GM19023 (cell line): ENCODE results near the gene PARN.
"Not testable (repeated sequence)": the region's sequence is repeated elsewhere in the genome, so short reads cannot be mapped to it uniquely, and the experiment has no call there.

Source experiments
- ATAC-seq: cut with Tn5 transposase; IDR thresholded peaks from one replicate; pipeline ENCODE4 v1.9.1; 2021; ENCODE audit warnings: mild to moderate bottlenecking, moderate library complexity; ENCODE audit not compliant: unreplicated experiment

The PARN gene

GRCh38 chr16:14444979-14445810 lies 184.9 kb downstream of the PARN start:
- no peak for ATAC-seq

- not testable (repeated sequence) for ATAC-seq
Measured at GRCh38 chr16:14441533-14441932, 188.5 kb downstream of the PARN start.

- ATAC-seq: no peak
Measured at GRCh38 chr16:14438256-14438655, 191.8 kb downstream of the PARN start.

GRCh38 chr16:14437426-14437825 lies 192.6 kb downstream of the PARN start:
- no peak for ATAC-seq

- no peak for ATAC-seq
Measured at GRCh38 chr16:14436401-14436955, 193.6 kb downstream of the PARN start.

- no peak for ATAC-seq
Measured at GRCh38 chr16:14434860-14435259, 195.2 kb downstream of the PARN start.

GRCh38 chr16:14428971-14429637 lies 201.0 kb downstream of the PARN start:
- not testable (repeated sequence) for ATAC-seq

GRCh38 chr16:14428043-14428442 lies 202.0 kb downstream of the PARN start:
- ATAC-seq: no peak

GRCh38 chr16:14427371-14427948 lies 202.6 kb downstream of the PARN start:
- no peak for ATAC-seq

- ATAC-seq: no peak
Measured at GRCh38 chr16:14424595-14424994, 205.5 kb downstream of the PARN start.

GRCh38 chr16:14423344-14423743 lies 206.7 kb downstream of the PARN start:
- no peak for ATAC-seq

GRCh38 chr16:14420721-14421488 lies 209.2 kb downstream of the PARN start:
- ATAC-seq: no peak

- ATAC-seq: not testable (repeated sequence)
Measured at GRCh38 chr16:14420243-14420642, 209.8 kb downstream of the PARN start.

GRCh38 chr16:14419817-14420216 lies 210.2 kb downstream of the PARN start:
- no peak for ATAC-seq

GRCh38 chr16:14418795-14419225 lies 211.2 kb downstream of the PARN start:
- no peak for ATAC-seq

- ATAC-seq: no peak
Measured at GRCh38 chr16:14416184-14416583, 213.9 kb downstream of the PARN start.

- no peak for ATAC-seq
Measured at GRCh38 chr16:14415291-14415690, 214.8 kb downstream of the PARN start.

- no peak for ATAC-seq
Measured at GRCh38 chr16:14409563-14409962, 220.5 kb downstream of the PARN start.

- no peak for ATAC-seq
Measured at GRCh38 chr16:14407786-14408399, 222.2 kb downstream of the PARN start.
